ENCODE data around the gene PRR22.

The PRR22 gene

GRCh38 chr19:5821521-5822180, 37.1 kb upstream of the PRR22 start:
- no peak for DNase-seq (ENCODE audit: low spot score in 2 of 2)
- Mint-ChIP-seq H3K36me3 (no peaks in the 10 kb centered on the region), H3K4me3 (no peak overlapping the region), H3K9me3 (no peaks in the 10 kb centered on the region), H3K4me1 (peaks cover under 1% of the 10 kb centered on the region), H3K27ac (no peak overlapping the region)
- ATAC-seq = no peak

- ATAC-seq (no peak), DNase-seq (ENCODE audit: low spot score in 2 of 2) (no peak)
- H3K27ac Mint-ChIP-seq = no peak overlapping the region
- no peak overlapping the region for H3K4me3 Mint-ChIP-seq
- H3K9me3 Mint-ChIP-seq = no peaks in the 10 kb centered on the region
- H3K4me1 Mint-ChIP-seq = no peaks in the 10 kb centered on the region
- no peaks in the 10 kb centered on the region for H3K36me3 Mint-ChIP-seq
Observed at GRCh38 chr19:5820785-5821184, 36.2 kb upstream of the PRR22 start.

- Mint-ChIP-seq H3K36me3 (no peaks in the 10 kb centered on the region), H3K9me3 (no peaks in the 10 kb centered on the region), H3K4me3 (no peak overlapping the region), H3K27ac (no peak overlapping the region), H3K4me1 (no peaks in the 10 kb centered on the region)
- no peak for ATAC-seq
- DNase-seq (ENCODE audit: low spot score in 2 of 2) = no peak
Observed at GRCh38 chr19:5818594-5818993, 34.0 kb upstream of the PRR22 start.

- Mint-ChIP-seq H3K4me3 (no peak overlapping the region), H3K9me3 (no peaks in the 10 kb centered on the region), H3K4me1 (no peaks in the 10 kb centered on the region), H3K27ac (no peak overlapping the region), H3K36me3 (no peaks in the 10 kb centered on the region)
- ATAC-seq (no peak), DNase-seq (ENCODE audit: low spot score in 2 of 2) (no peak)
Observed at GRCh38 chr19:5817218-5817617, 32.7 kb upstream of the PRR22 start.

- Mint-ChIP-seq H3K4me1 (no peaks in the 10 kb centered on the region), H3K36me3 (no peaks in the 10 kb centered on the region), H3K9me3 (no peaks in the 10 kb centered on the region), H3K27ac (no peak overlapping the region), H3K4me3 (no peak overlapping the region)
- no peak for DNase-seq (ENCODE audit: low spot score in 2 of 2)
- ATAC-seq = peak; percentile 28
Observed at GRCh38 chr19:5814852-5815246, 30.3 kb upstream of the PRR22 start.

GRCh38 chr19:5814123-5814851, 29.7 kb upstream of the PRR22 start:
- ATAC-seq (no peak), DNase-seq (ENCODE audit: low spot score in 2 of 2) (no peak)
- Mint-ChIP-seq H3K27ac (no peak overlapping the region), H3K9me3 (no peaks in the 10 kb centered on the region), H3K36me3 (no peaks in the 10 kb centered on the region), H3K4me3 (no peak overlapping the region), H3K4me1 (no peaks in the 10 kb centered on the region)

- Mint-ChIP-seq H3K27ac (no peak overlapping the region), H3K4me1 (no peaks in the 10 kb centered on the region), H3K9me3 (no peaks in the 10 kb centered on the region), H3K4me3 (no peak overlapping the region), H3K36me3 (no peaks in the 10 kb centered on the region)
- no peak for ATAC-seq
- no peak for DNase-seq (ENCODE audit: low spot score in 2 of 2)
Observed at GRCh38 chr19:5811117-5811516, 26.6 kb upstream of the PRR22 start.

- DNase-seq (ENCODE audit: low spot score in 2 of 2) (no peak), ATAC-seq (no peak)
- Mint-ChIP-seq H3K36me3 (no peaks in the 10 kb centered on the region), H3K4me3 (no peak overlapping the region), H3K4me1 (no peaks in the 10 kb centered on the region), H3K9me3 (no peaks in the 10 kb centered on the region), H3K27ac (no peak overlapping the region)
Observed at GRCh38 chr19:5809469-5809868, 24.9 kb upstream of the PRR22 start.

- H3K36me3 Mint-ChIP-seq = no peaks in the 10 kb centered on the region
Observed at GRCh38 chr19:5809053-5809452, 24.5 kb upstream of the PRR22 start.

GRCh38 chr19:5808120-5808816, 23.7 kb upstream of the PRR22 start:
- Mint-ChIP-seq H3K4me1 (peaks cover 12% of the 10 kb centered on the region), H3K27ac (no peak overlapping the region), H3K4me3 (no peak overlapping the region), H3K9me3 (no peaks in the 10 kb centered on the region), H3K36me3 (no peaks in the 10 kb centered on the region)
- DNase-seq (ENCODE audit: low spot score in 2 of 2) (no peak), ATAC-seq (no peak)

More at GRCh38 chr19:5809053-5809452, 24.5 kb upstream of the PRR22 start:
- Mint-ChIP-seq H3K27ac (no peak overlapping the region), H3K4me3 (no peak overlapping the region), H3K4me1 (peaks cover 4% of the 10 kb centered on the region), H3K9me3 (no peaks in the 10 kb centered on the region)
- ATAC-seq = no peak
- DNase-seq (ENCODE audit: low spot score in 2 of 2) = no peak

GRCh38 chr19:5806905-5807304, 22.4 kb upstream of the PRR22 start:
- ATAC-seq (no peak), DNase-seq (ENCODE audit: low spot score in 2 of 2) (no peak)
- no peak overlapping the region for H3K27ac Mint-ChIP-seq
- H3K9me3 Mint-ChIP-seq = no peaks in the 10 kb centered on the region
- no peaks in the 10 kb centered on the region for H3K36me3 Mint-ChIP-seq
- H3K4me1 Mint-ChIP-seq = peaks cover 25% of the 10 kb centered on the region
- no peak overlapping the region for H3K4me3 Mint-ChIP-seq

GRCh38 chr19:5806133-5806489, 21.6 kb upstream of the PRR22 start:
- no peak for ATAC-seq
- Mint-ChIP-seq H3K36me3 (no peaks in the 10 kb centered on the region), H3K4me3 (peak overlapping the region; percentile 47), H3K9me3 (no peaks in the 10 kb centered on the region), H3K4me1 (peaks cover 29% of the 10 kb centered on the region), H3K27ac (no peak overlapping the region)
- no peak for DNase-seq (ENCODE audit: low spot score in 2 of 2)

- Mint-ChIP-seq H3K9me3 (no peaks in the 10 kb centered on the region), H3K4me1 (peaks cover 29% of the 10 kb centered on the region), H3K27ac (no peak overlapping the region), H3K4me3 (peak overlapping the region; percentile 47), H3K36me3 (no peaks in the 10 kb centered on the region)
- DNase-seq (ENCODE audit: low spot score in 2 of 2) (peak; percentile 38 to 76), ATAC-seq (peak; percentile 29)
Observed at GRCh38 chr19:5805462-5806132, 21.1 kb upstream of the PRR22 start.

- H3K4me3 Mint-ChIP-seq = peak within 1 kb of the TSS; percentile 82
- peak within 1 kb of the TSS; percentile 88 for H3K27ac Mint-ChIP-seq
- ATAC-seq = peak; percentile 4
- H3K4me1 Mint-ChIP-seq = peaks cover 29% of the 10 kb centered on the region
- no peaks in the 10 kb centered on the region for H3K9me3 Mint-ChIP-seq
- no peaks in the 10 kb centered on the region for H3K36me3 Mint-ChIP-seq
- DNase-seq (ENCODE audit: low spot score in 2 of 2) = peak in 1 of 2 donors; percentile 68
Observed at GRCh38 chr19:5804516-5805461, 20.2 kb upstream of the PRR22 start, which contains the start of gene NRTN. Gene NRTN (plus strand): TSS chr19:5805067. CDS start chr19:5824166, 19,099 bp downstream.

Measured in stimulated activated effector memory CD8-positive, alpha-beta T cell treated with anti-CD3 and anti-CD28 coated beads, Interleukin-12 subunit alpha, Interleukin-12 subunit beta, amount 100 ng/mL, for 72 hours (primary cell).